HUES64 (cell line): ENCODE measurements around the gene ASB8.

Experiments
- H3K27ac ChIP-seq: 2 replicates; pipeline ENCODE4 v1.7.0; 2013; ENCODE audit warnings: low read depth, low read length, inconsistent platforms
- H3K27me3 ChIP-seq: 2 replicates; pipeline ENCODE4 v1.6.1; 2013; ENCODE audit warnings: mild to moderate bottlenecking, low read length; ENCODE audit not compliant: insufficient read depth
- H3K36me3 ChIP-seq: 2 replicates; pipeline ENCODE4 v1.6.1; 2013; ENCODE audit warnings: mild to moderate bottlenecking, low read length; ENCODE audit not compliant: insufficient read depth
- H3K4me1 ChIP-seq: 2 replicates; pipeline ENCODE4 v1.6.1; 2013; ENCODE audit warnings: mild to moderate bottlenecking, low read length, moderate library complexity; ENCODE audit not compliant: insufficient read depth
- H3K4me3 ChIP-seq: 2 replicates; pipeline ENCODE4 v1.5.1; 2013; ENCODE audit warnings: mild to moderate bottlenecking, low read length, moderate library complexity
- H3K9ac ChIP-seq: 2 replicates; pipeline ENCODE4 v1.6.1; 2013; ENCODE audit warnings: mild to moderate bottlenecking, low read depth, low read length
- H3K9me3 ChIP-seq: 2 replicates; pipeline ENCODE4 v1.6.1; 2013; ENCODE audit warnings: low read depth, low read length; ENCODE audit not compliant: insufficient read depth
- WGBS: fragments of 150-250, 120-280 bp; methylation state at CpG from one replicate; pipeline ENCODE4 v1.1.7; 2013; ENCODE audit warnings: missing lambda C conversion rate; 5-methylcytosine and 5-hydroxymethylcytosine counted together

The ASB8 gene

DNA sequence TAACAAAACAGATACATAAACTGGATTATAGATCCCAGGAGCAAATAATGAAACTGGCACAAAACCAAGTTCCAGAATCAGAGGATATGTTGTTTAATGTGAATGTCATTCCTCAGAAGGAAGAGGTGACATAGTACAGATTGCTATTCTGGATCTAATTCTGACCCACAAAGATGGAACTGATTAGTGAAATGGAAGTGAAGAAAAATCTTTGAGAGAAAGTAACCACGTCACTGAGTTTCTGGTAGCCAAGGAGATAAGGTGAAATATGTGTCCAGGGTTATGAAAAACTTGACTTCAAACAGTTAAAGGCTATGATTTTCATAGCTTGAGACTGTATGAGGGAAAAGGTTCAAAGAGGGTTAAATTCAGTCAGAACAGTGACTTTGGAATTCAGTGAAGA is 37.5 kb upstream of the ASB8 start:
- H3K4me3 ChIP-seq: no peak overlapping the region
- no peaks in the 10 kb centered on the region for H3K9me3 ChIP-seq
- no peaks in the 10 kb centered on the region for H3K36me3 ChIP-seq
- 65% methylated on average over 1 of the region's 1 CpG for WGBS
- H3K27me3 ChIP-seq: peaks cover 75% of the 10 kb centered on the region
- H3K27ac ChIP-seq: no peak overlapping the region
- H3K9ac ChIP-seq: no peak overlapping the region
- no peaks in the 10 kb centered on the region for H3K4me1 ChIP-seq

DNA sequence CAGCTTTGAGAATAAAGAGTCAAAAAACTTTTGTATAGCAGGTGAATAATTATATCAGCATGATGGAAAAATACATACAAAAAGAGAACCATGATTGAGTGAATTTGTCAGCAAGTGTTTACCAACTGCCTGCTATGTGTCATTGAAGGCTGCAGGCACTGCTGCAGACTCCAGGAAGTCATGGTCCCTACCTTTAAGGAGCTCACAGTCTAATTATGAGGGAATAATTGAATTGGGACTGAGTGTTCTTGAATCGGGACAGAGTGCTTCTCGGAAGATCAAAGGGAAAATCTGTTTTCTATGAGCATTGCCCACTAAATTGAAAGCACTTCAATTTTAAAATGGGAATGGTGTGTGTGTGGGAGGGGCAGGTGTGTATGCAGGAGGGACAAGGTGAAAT is 36.3 kb upstream of the ASB8 start:
- no peak overlapping the region for H3K4me3 ChIP-seq
- 79% methylated on average over 2 of the region's 2 CpGs for WGBS
- H3K27me3 ChIP-seq: peaks cover 72% of the 10 kb centered on the region
- H3K36me3 ChIP-seq: no peaks in the 10 kb centered on the region
- no peaks in the 10 kb centered on the region for H3K9me3 ChIP-seq
- H3K27ac ChIP-seq: no peak overlapping the region
- no peak overlapping the region for H3K9ac ChIP-seq
- H3K4me1 ChIP-seq: no peaks in the 10 kb centered on the region

DNA sequence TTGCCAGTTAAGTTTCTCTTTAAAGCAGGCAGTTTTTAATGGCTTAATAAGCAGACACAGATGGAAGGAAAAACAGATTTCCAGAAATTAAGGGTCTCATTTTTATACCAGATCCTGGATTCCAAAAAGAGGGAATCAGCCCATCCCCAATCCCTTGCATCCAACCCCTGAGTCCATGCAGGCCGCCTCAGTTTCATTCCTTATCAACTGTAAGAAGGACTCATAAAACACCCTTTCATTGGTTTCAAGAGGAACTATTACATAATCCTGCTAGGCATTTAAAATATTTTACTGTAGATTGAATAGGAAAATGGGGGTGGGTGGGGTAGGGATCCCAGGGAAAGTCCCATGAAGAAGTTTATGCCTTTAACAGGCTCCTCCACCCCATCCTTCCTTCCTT is 35.5 kb upstream of the ASB8 start:
- 86% methylated on average over 1 of the region's 1 CpG for WGBS
- no peaks in the 10 kb centered on the region for H3K4me1 ChIP-seq
- H3K27me3 ChIP-seq: peaks cover 77% of the 10 kb centered on the region
- no peak overlapping the region for H3K9ac ChIP-seq
- no peaks in the 10 kb centered on the region for H3K36me3 ChIP-seq
- no peaks in the 10 kb centered on the region for H3K9me3 ChIP-seq
- H3K27ac ChIP-seq: no peak overlapping the region
- H3K4me3 ChIP-seq: no peak overlapping the region

DNA sequence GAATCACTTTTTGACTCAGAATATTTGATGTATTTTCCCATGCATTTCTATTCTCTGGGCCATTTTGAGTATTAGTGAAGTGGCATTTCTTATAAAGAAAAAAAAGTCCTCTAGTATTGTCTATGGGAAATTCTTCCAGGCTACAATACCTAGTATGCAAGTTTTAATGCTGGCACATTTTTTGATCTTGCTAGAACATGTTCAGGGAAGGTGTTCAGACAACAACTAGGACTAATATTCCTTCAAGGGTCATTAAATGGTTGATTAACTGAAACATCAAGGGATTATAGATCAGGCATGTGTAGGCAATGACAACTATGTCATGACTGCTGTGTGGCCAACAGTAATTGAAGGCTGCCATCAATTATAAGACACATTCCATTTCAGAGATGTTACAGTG is 33.8 kb upstream of the ASB8 start:
- Histone ChIP-seq H3K27me3 (peaks cover 89% of the 10 kb centered on the region), H3K36me3 (no peaks in the 10 kb centered on the region), H3K4me3 (no peak overlapping the region), H3K27ac (no peak overlapping the region), H3K9ac (no peak overlapping the region), H3K4me1 (no peaks in the 10 kb centered on the region), H3K9me3 (no peaks in the 10 kb centered on the region)

DNA sequence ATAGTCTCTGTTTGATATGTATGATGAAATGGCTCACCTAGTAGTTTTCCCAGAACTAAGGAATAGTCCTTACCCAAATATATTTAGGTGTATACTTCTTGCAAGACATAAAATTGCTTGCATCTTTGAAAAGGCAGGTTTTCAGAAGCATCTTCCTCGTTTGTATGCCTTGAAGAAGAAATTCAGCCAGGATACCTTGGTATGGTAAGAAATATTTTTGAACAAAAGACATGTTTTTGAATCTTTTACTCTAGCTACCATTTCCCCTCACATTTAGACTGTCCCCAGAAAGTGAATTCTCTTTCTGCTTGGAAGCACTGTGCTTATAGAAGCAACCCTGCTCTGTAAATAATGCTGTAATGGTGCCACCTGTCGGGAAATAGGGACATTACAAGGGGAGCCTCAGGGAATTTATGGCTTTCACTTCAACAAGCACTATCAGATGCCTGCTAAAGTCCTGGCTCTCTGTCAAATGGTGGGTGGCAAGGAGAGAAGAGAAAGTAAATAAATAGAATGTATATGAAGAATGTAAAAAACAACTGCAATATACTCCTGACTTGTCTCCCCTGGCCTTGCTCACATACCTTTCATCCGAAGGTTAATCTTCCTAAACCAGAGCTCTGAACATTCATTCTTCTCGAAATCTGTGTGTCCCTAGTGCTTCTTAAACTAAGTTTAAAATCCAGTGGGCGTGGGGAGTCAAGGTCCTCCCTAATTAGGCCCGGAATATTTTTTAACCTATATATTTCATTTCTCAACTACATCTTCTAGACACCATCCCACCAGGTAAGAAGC is 32.2 kb upstream of the ASB8 start:
- Histone ChIP-seq H3K9me3 (no peaks in the 10 kb centered on the region), H3K4me1 (peaks cover 9% of the 10 kb centered on the region), H3K27me3 (peaks cover 89% of the 10 kb centered on the region), H3K4me3 (no peak overlapping the region), H3K9ac (no peak overlapping the region), H3K36me3 (no peaks in the 10 kb centered on the region), H3K27ac (no peak overlapping the region)
- 51% methylated on average over 6 of the region's 6 CpGs for WGBS

DNA sequence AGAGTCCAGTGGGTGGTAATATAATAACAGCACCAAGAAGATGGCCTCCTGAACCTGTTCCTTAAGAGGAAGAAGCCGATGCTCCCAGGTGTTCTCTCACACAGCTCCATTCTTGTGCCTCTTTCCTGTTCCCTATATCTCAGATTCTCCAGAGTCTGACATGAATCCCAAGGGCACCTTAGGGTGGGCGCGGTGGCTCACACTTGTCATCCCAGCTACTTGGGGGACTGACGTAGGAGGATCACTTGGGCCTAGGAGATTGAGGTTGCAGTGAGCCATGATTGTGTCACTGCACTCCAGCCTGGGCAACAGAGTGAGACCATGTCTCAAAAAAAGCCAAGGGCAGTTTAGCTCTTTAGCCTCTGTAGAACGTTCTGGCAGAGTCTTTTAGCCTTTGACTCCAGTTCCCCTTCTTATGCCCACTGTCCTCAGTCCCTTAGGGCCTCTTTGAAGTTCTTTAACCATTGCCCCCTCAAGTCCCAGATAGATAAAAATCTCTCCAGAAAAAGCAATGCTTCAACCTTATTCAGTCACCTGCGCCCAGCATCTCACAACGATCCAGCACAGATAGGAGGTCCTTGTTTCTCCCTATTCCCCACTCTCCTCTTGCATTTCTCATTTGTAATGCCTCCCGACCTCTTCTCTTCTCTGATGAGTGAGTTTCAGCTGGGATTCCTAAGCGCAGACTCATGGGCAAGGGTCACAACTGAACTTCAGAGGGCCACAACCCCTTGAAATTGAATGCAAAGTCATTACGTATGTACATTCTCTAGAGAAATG is 30.8 kb upstream of the ASB8 start:
- Histone ChIP-seq H3K27me3 (peaks cover 89% of the 10 kb centered on the region), H3K27ac (no peak overlapping the region), H3K9ac (no peak overlapping the region), H3K9me3 (no peaks in the 10 kb centered on the region), H3K4me1 (peaks cover 14% of the 10 kb centered on the region), H3K36me3 (no peaks in the 10 kb centered on the region), H3K4me3 (no peak overlapping the region)
- WGBS: 73% methylated on average over 9 of the region's 10 CpGs

DNA sequence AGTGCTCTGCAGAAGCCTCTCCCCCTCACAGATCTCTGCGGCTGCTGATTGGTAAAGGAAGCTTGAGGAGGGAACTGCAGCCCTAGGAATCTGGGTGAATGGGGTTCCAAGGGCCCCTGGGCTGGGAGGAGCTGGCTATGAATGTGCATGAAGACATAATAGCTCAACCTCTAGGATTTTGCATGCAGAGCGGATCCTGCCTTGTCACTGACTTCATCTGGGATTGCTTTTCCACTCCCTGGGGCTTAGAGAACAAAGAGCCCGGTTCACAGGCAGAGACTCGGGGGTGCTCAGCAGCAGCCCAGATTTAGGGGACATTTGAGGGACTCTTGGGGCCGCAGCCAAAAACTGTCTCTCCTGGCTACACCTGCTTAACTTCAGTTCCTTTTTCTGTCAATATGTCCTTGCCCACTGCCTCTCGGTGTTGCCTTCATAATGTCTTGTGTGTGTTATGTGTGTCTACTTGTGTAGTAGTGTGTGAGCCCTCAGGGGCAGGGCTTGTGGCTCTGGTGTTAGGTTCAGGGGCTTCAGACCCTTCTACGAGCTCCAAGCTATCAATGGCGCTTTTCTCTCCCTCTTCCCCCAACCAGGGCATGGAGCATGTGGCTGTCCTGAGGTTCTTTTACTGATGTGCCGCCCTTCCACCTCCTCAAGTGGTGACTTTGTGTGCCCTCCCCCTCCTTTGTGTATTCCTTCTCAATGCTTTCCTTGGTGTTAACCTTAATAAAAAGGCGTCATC is 28.0 kb upstream of the ASB8 start:
- no peak overlapping the region for H3K27ac ChIP-seq
- H3K4me1 ChIP-seq: peaks cover 20% of the 10 kb centered on the region
- H3K4me3 ChIP-seq: peak overlapping the region; percentile 73
- WGBS: 49% methylated on average over 10 of the region's 10 CpGs
- H3K9me3 ChIP-seq: no peaks in the 10 kb centered on the region
- no peaks in the 10 kb centered on the region for H3K36me3 ChIP-seq
- H3K27me3 ChIP-seq: peaks cover 92% of the 10 kb centered on the region
- no peak overlapping the region for H3K9ac ChIP-seq

DNA sequence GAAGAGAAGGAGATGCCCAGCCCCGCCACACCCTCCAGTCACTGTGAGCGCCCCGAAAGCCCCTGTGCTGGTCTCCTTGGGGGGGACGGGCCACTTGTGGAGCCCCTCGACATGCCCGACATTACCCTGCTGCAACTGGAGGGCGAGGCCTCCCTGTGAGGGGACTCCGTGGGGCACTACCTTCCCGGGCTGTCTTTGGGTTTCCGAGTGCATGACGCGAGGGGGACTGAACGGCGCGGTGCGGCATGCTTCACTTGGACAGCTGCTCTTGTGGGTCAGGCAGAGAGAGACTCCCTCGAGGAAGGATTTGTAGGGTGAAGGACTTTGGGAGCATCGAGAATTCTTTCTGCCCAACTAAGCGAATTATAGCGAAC is 27.2 kb upstream of the ASB8 start:
- Histone ChIP-seq H3K27me3 (peaks cover 97% of the 10 kb centered on the region), H3K4me3 (peak overlapping the region; percentile 73), H3K4me1 (peaks cover 20% of the 10 kb centered on the region), H3K9ac (no peak overlapping the region), H3K27ac (no peak overlapping the region), H3K36me3 (no peaks in the 10 kb centered on the region), H3K9me3 (no peaks in the 10 kb centered on the region)
- whole genome bisulfite sequencing: 13% methylated on average over 20 of the region's 20 CpGs

DNA sequence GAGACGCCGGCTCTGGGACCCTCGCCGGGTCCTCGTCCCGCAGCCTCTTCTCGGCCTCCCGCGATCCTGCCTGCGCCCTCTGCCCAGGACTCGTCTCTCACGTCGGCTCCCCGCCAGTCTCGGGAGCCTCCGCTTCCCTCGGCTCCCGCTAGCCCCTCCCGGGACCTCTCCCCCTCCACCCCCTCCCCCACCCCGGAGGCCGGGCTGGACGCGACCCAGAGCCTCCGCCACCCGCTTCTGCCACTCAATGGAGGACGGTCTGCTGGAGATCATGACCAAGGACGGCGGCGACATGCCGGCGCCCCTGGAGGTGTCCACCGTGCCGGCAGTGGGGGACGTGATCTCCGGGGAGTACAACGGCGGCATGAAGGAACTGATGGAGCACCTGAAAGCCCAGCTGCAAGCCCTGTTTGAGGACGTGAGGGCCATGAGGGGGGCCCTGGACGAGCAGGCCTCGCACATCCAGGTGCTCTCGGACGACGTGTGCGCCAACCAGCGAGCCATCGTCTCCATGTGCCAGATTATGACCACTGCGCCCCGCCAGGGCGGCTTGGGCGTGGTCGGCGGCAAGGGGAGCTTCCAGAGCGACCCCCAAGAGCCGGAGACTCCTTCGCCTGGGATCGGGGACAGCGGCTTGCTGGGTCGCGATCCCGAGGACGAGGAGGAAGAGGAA is 26.7 kb upstream of the ASB8 start:
- peak overlapping the region; percentile 73 for H3K4me3 ChIP-seq
- H3K36me3 ChIP-seq: no peaks in the 10 kb centered on the region
- H3K27me3 ChIP-seq: peaks cover 98% of the 10 kb centered on the region
- peaks cover 20% of the 10 kb centered on the region for H3K4me1 ChIP-seq
- no peaks in the 10 kb centered on the region for H3K9me3 ChIP-seq
- 6% methylated on average over 61 of the region's 61 CpGs for WGBS
- H3K9ac ChIP-seq: no peak overlapping the region
- no peak overlapping the region for H3K27ac ChIP-seq

DNA sequence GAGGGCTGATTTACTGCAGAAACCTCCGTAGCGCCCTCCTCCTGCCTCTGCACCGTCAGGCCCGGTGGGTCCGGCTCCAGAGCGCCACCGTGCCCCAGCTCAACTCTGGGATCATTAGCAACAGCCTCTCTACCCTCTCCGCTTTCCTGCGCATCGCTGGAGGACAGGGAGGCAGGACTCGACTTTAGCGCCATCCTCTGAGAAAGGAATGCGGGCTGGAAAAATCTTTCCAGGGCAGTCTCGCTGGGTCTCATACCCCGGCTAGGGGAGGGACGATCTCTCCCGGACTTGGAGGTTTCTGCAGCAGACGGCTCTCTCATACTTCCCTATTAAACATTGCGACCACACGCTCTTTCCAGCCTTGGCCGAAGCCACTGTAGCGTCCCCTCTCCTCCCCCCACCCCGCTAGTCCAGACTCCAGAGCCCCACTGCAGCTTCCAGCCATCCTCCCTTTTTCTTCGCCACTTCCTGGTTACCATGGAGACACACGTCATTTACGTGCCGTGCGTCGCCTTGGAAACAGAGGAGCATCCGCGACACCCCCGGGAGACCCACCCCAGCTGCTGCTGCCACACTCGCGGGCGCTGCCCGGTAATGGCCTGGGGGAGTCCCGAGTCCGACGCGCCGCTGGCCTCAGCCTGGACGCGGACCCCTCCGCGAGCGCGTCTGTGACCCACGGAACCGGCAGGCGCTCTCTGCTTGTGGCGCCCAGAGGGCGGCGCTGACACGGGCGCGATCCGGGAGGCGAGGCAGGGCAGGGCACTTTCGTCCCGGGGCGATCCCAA is 26.0 kb upstream of the ASB8 start, which contains the start of gene CCDC184:
Gene CCDC184, plus strand, starts transcription at position 554 of the 785 bp plus-strand sequence. CDS start 479 bp downstream, outside the sequence.
- Histone ChIP-seq H3K36me3 (no peaks in the 10 kb centered on the region), H3K27me3 (peaks cover 91% of the 10 kb centered on the region), H3K4me3 (peak within 1 kb of the TSS; percentile 73), H3K27ac (no peak within 1 kb of the TSS), H3K9me3 (no peaks in the 10 kb centered on the region), H3K9ac (peak within 1 kb of the TSS; percentile 34), H3K4me1 (peaks cover 20% of the 10 kb centered on the region)
- WGBS: under 1% methylated on average over 61 of the region's 61 CpGs
